ENCODE measurements around the gene PALM.
"Not testable (repeated sequence)": the region's sequence is repeated elsewhere in the genome, so short reads cannot be mapped to it uniquely, and the experiment has no call there.

Gene PALM

DNA sequence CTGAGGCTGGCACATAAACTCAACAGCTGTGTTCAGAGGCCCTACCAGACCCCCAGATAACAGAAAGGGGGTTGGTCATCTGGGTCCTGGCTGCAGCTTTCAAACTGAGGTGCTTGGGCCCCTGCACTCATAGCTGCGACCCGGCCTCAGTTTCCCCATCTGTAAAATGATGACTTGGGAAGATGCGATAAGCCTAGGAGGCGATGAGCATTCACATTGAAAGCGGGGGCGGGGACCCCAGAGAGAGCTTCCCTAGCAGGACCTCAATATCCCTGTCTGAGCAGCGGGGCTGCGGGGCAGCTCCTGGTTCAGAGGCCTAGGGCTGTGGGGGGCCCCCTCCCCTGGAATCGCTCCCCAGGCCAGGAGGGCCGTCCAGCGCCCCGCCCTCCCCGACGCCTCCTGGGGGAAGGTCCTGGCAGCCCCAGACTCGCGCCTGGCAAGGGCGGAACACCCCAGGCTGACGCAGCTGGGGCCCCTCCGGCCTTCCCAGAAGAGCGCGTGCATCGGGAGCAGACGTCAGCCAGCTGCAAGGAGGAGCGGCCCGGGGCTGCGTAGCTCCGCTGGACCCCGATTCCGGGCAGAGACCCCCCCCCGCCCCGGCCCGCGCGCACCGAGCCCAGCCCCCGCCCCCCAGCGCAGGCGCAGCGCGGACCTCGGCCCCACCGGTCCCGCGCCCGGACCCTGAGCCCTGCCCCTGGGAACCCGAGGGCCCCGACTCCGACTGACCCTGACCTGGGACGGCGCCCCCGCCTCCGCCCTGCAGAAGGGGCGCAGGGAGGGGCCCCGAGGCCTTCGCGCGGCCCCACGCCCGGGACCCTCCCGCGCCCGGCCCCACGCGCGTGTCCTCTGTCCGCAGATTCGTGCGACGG lies 29.1 kb upstream of the PALM start:
- peak; percentile 61 for DNase-seq

DNA sequence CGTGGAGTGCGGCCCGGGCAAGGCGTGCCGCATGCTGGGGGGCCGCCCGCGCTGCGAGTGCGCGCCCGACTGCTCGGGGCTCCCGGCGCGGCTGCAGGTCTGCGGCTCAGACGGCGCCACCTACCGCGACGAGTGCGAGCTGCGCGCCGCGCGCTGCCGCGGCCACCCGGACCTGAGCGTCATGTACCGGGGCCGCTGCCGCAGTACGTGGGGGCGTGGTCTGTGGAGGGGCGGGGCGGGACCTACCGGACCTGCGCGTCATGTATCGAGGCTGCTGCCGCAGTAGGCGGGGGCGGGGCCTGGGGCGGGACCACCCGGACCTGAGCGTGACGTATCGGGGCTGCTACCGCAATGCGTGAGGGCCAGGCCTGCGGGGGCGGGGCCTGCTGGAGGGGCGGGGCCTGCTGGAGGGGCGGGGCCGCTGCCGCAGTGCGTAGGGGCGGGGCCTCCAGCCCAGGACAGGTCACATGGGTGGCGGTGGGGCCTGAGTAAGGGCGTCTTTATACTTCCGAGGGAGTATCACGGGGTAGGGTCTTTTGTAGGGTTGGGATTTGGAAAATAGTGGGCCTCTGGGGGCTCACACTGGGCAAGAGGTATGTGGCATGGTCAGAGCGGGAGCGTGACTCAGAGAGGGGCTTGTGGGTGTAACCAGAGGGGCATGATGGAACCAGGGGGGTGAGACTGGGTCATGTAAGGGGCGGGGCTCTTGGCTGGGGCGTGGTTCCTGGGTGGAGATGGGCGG lies 28.3 kb upstream of the PALM start:
- DNase-seq, result peak; percentile 99

GRCh38 chr19:681029-682019 lies 27.4 kb upstream of the PALM start:
- DNase-seq, result peak; percentile 95

DNA sequence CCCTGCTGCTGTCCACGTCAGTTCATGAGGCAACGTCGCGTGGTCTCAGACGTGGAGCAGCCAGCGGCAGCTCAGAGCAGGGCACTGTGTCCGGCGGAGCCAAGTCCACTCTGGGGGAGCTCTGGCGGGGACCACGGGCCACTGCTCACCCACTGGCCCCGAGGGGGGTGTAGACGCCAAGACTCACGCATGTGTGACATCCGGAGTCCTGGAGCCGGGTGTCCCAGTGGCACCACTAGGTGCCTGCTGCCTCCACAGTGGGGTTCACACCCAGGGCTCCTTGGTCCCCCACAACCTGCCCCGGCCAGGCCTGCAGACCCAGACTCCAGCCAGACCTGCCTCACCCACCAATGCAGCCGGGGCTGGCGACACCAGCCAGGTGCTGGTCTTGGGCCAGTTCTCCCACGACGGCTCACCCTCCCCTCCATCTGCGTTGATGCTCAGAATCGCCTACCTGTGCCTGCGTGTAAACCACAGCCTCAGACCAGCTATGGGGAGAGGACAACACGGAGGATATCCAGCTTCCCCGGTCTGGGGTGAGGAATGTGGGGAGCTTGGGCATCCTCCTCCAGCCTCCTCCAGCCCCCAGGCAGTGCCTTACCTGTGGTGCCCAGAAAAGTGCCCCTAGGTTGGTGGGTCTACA lies 25.9 kb upstream of the PALM start:
- no peak for DNase-seq

DNA sequence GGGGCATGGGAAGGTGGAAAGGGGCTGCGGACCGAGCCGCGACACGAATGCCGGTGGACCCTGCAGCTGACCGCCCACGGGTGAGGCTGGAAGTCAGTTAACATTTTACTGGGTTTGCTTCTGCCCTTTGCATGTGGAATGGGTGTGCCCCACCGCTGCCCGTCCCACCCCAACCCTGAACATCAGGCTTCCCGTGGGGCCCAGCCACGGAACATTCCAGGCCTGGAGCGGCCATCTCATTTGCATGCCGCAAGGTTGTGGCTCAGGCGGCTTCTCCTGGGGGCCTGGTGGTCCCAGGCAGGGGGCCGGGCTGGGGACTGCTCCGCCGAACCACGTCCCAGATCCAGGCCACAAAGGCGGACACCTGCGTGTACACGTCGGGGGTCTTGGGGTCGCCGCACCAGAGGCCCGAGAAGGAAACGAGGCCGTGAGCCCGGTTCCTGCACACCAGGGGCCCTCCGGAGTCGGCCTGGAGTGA lies 23.2 kb upstream of the PALM start:
- DNase-seq, result no peak

GRCh38 chr19:686589-687297 lies 22.0 kb upstream of the PALM start:
- no peak for DNase-seq

DNA sequence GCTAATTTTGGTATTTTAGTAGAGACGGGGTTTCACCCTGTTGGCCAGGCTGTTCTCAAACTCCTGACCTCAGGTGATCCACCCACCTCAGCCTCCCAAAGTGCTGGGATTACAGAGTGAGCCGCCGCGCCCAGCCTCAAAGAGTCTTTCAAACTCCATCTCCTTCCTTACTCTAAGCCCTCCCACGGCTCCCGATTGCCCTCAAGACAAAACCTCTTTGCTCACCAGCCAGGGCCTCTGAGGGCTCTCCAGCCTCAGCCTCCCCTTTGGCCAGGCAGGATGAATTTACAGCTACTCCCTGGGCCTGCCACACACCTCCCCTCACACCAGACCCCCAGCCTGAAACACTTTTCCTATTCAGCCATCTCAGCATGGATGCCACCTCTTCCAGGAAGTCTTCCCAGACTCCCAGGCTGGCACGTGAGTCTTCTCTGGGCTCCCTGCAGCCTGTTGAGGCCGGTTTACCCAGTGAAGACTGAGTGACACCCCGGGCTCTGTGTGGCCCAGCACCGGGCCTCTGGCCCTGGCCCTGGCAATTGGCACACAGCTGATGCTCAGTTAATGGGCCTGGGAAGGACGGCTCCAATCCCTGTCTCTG lies 21.1 kb upstream of the PALM start:
- DNase-seq, result no peak

GRCh38 chr19:688214-688613 lies 20.5 kb upstream of the PALM start:
- DNase-seq, result no peak

DNA sequence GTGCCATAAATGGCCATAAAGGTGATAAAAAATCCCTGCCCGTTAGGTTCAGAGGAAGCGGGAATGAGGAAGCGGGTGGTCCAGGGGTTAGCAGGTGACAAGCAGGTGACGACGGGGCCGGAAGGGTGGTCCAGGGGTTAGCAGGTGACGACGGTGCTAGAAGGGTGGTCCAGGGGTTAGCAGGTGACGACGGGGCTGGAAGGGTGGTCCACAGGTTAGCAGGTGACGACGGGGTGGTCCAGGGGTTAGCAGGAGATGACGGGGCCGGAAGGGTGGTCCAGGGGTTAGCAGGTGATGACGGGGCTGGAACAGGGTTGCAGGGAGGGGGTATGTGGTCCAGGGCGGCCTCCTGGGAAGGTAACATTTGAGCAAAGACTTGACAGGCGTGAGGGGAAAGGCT lies 19.7 kb upstream of the PALM start:
- no peak for DNase-seq

GRCh38 chr19:690203-690602 lies 18.5 kb upstream of the PALM start:
- no peak for DNase-seq

DNA sequence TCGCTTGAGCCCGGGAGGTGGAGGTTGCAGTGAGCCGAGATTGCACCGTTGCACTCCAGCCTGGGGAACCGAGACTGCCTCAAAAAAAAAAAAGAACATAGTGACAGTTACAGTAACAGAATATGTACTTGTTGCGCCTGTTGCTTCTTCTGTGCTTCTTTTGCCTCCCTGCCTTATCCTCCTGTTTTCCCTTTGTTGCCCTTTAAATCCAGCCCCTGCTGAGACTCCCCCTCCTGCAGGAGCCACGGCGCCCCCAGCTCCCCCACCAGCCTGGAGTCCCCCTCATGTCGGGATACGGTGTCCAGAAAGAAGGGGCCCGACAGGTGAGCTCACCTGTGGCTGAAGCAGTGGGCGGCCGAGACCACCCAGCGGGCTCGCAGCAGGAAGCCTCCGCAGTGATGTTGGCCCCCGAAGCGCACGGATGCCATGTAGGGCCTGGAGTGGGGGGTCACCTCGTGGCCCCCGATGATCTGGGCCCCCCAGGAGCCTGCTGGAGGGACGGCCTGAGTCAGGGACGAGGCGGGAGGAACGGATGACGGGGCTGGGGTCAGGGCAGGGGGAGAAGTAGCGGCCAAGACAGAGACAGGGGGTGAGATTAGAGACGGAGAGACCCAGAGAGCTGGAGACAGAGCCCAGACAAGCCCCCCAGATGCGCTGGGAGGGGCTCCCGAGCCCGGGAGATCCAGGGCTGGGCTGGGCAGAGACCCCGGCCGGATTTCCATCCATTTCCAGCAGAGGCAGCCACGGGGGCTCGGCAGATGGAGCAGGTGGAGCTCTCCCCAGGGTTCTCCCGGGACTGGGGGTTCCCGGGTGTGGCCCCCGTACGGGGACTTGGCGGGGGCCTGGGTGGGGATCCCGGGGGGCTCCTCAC lies 14.0 kb upstream of the PALM start:
- no peak for DNase-seq

GRCh38 chr19:695352-695949 lies 13.3 kb upstream of the PALM start, which contains the start of gene PRSS57:
PRSS57 (minus strand) TSS chr19:695452; CDS start chr19:695430, 22 bp downstream.
- DNase-seq, result no peak

- not testable (repeated sequence) for DNase-seq
Measured at GRCh38 chr19:698529-698928, 10.2 kb upstream of the PALM start.

- DNase-seq, result not testable (repeated sequence)
Measured at GRCh38 chr19:699885-700284, 8.8 kb upstream of the PALM start.

- DNase-seq, result not testable (repeated sequence)
Measured at GRCh38 chr19:702847-703246, 5.9 kb upstream of the PALM start.

GRCh38 chr19:703329-703650 lies 5.4 kb upstream of the PALM start:
- no peak for DNase-seq

GRCh38 chr19:703651-704446 lies 4.9 kb upstream of the PALM start:
- DNase-seq, result peak; percentile 84

GRCh38 chr19:704447-704741 lies 4.3 kb upstream of the PALM start:
- no peak for DNase-seq

Data from inflammatory macrophage treated with lipopolysaccharide for 4 hours (primary cell).